T-cell (primary cell): ENCODE data around the gene BMPR1B. TPM values are rescaled to one million over a fixed set of nuclear protein-coding genes. Genes with fewer than 3 reads are reported as not detected.
A peak's percentile ranks its signal among the peaks of the same experiment; 100 is the strongest.

Experiments
- ATAC-seq, 4 experiments: fragments of 200-7000 bp in 3 of 4; fragments of 150-1000 bp in 1 of 4; cut with Tn5 transposase; replicated peaks in 1 of 4; 1 replicate in 3 of 4; 2 replicates in 1 of 4; pipeline ENCODE4 v1.10.0; 2021; ENCODE audit warnings: moderate library complexity in 3 of 4, mild to moderate bottlenecking in 2 of 4, moderate number of reproducible peaks in 1 of 4
- CTCF ChIA-PET, 2 donors: fragments of 300-600 bp; sonication (Branson Sonifier 250); formaldehyde crosslinking; loops; one replicate each; lab custom pipeline; 2022; ENCODE audit warnings: antibody characterized with exemption in 2 of 2; lab: Charles Lee
- POLR2A ChIA-PET, 2 donors: fragments of 300-600 bp; sonication (Branson Sonifier 250); formaldehyde crosslinking; loops; one replicate each; lab custom pipeline; 2022; ENCODE audit warnings: antibody characterized with exemption in 2 of 2; lab: Charles Lee
- DNase-seq, 35 experiments: peaks; one replicate each; pipeline versions ENCODE4 v3.0.0 to v3.0.0-alpha.2; 2013 to 2023
- H3K27ac ChIP-seq: one replicate; pipeline ENCODE4 v1.5.1; 2013; ENCODE audit warnings: low read length
- H3K27me3 ChIP-seq, 2 experiments: replicated peaks in 1 of 2; 1 replicate in 1 of 2; 2 replicates in 1 of 2; pipeline versions ENCODE4 v1.6.1 to v1.7.0; 2013; ENCODE audit warnings: low read length in 1 of 2, mixed read lengths in 1 of 2; ENCODE audit not compliant: control insufficient read depth in 2 of 2, insufficient read depth in 2 of 2; ENCODE audit errors: extremely low read depth in 1 of 2
- H3K36me3 ChIP-seq, 2 donors: 1 replicate in 1 of 2; 2 replicates in 1 of 2; pipeline versions ENCODE4 v1.6.1 to v1.7.0; 2013; ENCODE audit warnings: low read length in 1 of 2; ENCODE audit not compliant: control insufficient read depth in 2 of 2, insufficient read depth in 1 of 2; ENCODE audit errors: extremely low read depth in 1 of 2
- H3K4me1 ChIP-seq, 2 experiments: 1 replicate in 1 of 2; 2 replicates in 1 of 2; pipeline versions ENCODE4 v1.6.1 to v1.7.0; 2013; ENCODE audit warnings: low read length in 2 of 2, mixed read lengths in 1 of 2; ENCODE audit not compliant: insufficient read depth in 2 of 2, control insufficient read depth in 1 of 2; ENCODE audit errors: extremely low read depth in 1 of 2
- H3K4me3 ChIP-seq, 2 donors: 1 replicate in 1 of 2; 2 replicates in 1 of 2; pipeline versions ENCODE4 v1.5.1 to v1.7.0; 2013; ENCODE audit warnings: mild to moderate bottlenecking in 2 of 2, low read length in 1 of 2, moderate library complexity in 1 of 2; ENCODE audit not compliant: control insufficient read depth in 1 of 2; ENCODE audit errors: extremely low read depth in 1 of 2
- H3K9me3 ChIP-seq: 2 replicates; pipeline ENCODE4 v1.7.0; 2013
- H3K27ac Mint-ChIP-seq, 2 donors: one replicate each; pipeline ENCODE4 v1.8.0; 2020 to 2021; ENCODE audit warnings: mild to moderate bottlenecking in 2 of 2, mixed read lengths in 2 of 2
- H3K27me3 Mint-ChIP-seq, 2 donors: one replicate each; pipeline ENCODE4 v1.8.0; 2021 to 2022; ENCODE audit warnings: mixed read lengths in 2 of 2
- H3K36me3 Mint-ChIP-seq: one replicate; pipeline ENCODE4 v1.8.0; 2021; ENCODE audit warnings: mixed read lengths
- H3K4me1 Mint-ChIP-seq, 3 donors: one replicate each; pipeline ENCODE4 v1.8.0; 2020 to 2022; ENCODE audit warnings: mixed read lengths in 3 of 3, mild to moderate bottlenecking in 1 of 3
- H3K4me3 Mint-ChIP-seq, 3 donors: one replicate each; pipeline ENCODE4 v1.8.0; 2020 to 2022; ENCODE audit warnings: mild to moderate bottlenecking in 3 of 3, mixed read lengths in 3 of 3, moderate library complexity in 3 of 3
- H3K9me3 Mint-ChIP-seq, 3 donors: one replicate each; pipeline ENCODE4 v1.8.0; 2020 to 2022; ENCODE audit warnings: mixed read lengths in 3 of 3
- WGBS: methylation state at CpG from one replicate; pipeline ENCODE4 v1.1.5; 2013; ENCODE audit warnings: missing lambda C conversion rate; ENCODE audit not compliant: insufficient coverage; 5-methylcytosine and 5-hydroxymethylcytosine counted together
- total RNA-seq, 35 experiments: library from RNA in 6 of 35; stranded (reverse) in 6 of 35; fragments of 120-200 nt in 1 of 35; gene quantifications; one replicate each; pipeline versions ENCODE4 v1.2.1 to v1.2.4 and lab custom pipeline; 2013 to 2026

BMPR1B gene
- total RNA-seq, 5 donors from 2014 or later (not counting 1 experiment from before 2014, with no cell fraction given): 0.09 to 0.36 (median 0.28) TPM; not detected in 2

DNA sequence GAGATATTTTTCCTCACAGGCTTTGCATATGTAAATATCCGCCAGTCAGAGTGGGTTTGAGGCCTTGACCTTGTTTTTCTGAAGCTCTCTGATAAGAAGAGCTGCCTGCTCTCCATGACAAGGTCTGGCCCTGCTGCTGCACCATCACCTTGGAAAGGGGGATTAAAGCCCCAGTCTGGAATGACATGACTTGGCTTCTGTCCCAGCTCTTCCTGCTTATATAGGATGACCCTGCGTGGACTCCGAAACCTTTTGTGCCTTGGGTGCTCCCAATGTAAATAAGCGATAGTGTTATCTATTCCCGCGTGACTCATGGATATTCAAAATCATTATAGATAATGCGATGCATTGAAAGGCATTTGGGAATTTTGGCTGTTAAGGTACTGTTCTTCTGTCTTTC lies 139.3 kb downstream of the BMPR1B start:
- CTCF ChIA-PET: no interaction called here
- Mint-ChIP-seq H3K4me3 (no peak overlapping the region), H3K27me3 (no peaks in the 10 kb centered on the region), H3K4me1 (no peaks in the 10 kb centered on the region), H3K27ac (no peak overlapping the region), H3K36me3 (no peaks in the 10 kb centered on the region), H3K9me3 (no peaks in the 10 kb centered on the region)
- POLR2A ChIA-PET: no interaction called here
- Histone ChIP-seq H3K27ac (no peak overlapping the region), H3K27me3 (no peaks in the 10 kb centered on the region), H3K36me3 (no peaks in the 10 kb centered on the region), H3K4me1 (no peaks in the 10 kb centered on the region), H3K4me3 (no peak overlapping the region), H3K9me3 (no peaks in the 10 kb centered on the region)
- 87% methylated on average over 3 of the region's 7 CpGs for WGBS
- ATAC-seq (no peak), DNase-seq (no peak)

DNA sequence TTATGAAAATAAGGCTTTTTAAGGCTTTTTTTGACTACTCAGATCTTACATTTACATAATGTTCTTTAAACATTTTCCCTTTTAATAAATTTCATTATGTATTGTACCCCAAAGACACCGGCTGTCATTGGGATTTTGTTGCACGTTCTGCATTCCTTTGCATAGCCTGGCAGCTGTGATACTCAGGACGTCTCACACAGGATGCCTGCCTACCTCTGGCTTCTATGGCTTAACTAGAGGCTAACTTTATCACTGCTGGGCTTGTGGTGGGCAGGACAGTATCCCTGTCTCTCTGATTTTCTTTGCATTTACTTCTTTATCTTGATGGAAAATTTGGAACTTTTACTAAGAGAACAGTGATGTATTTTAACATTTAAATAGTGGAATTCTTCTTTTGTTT lies 147.8 kb downstream of the BMPR1B start:
- Mint-ChIP-seq H3K4me3 (no peak overlapping the region), H3K9me3 (no peaks in the 10 kb centered on the region), H3K4me1 (no peaks in the 10 kb centered on the region), H3K27ac (no peak overlapping the region), H3K36me3 (no peaks in the 10 kb centered on the region), H3K27me3 (no peaks in the 10 kb centered on the region)
- Histone ChIP-seq H3K9me3 (no peaks in the 10 kb centered on the region), H3K36me3 (no peaks in the 10 kb centered on the region), H3K27me3 (no peaks in the 10 kb centered on the region), H3K4me1 (no peaks in the 10 kb centered on the region), H3K4me3 (no peak overlapping the region), H3K27ac (no peak overlapping the region)
- ChIA-PET POLR2A (interaction anchor here in 1 of 2 donors (0.7 kb wide), 1 partner anchor 580 kb away, joined by 3 read pairs; no protein-coding TSS in a partner anchor), CTCF (no interaction called here)
- WGBS: 75% methylated on average over 2 of the region's 3 CpGs
- ATAC-seq (no peak), DNase-seq (no peak)

DNA sequence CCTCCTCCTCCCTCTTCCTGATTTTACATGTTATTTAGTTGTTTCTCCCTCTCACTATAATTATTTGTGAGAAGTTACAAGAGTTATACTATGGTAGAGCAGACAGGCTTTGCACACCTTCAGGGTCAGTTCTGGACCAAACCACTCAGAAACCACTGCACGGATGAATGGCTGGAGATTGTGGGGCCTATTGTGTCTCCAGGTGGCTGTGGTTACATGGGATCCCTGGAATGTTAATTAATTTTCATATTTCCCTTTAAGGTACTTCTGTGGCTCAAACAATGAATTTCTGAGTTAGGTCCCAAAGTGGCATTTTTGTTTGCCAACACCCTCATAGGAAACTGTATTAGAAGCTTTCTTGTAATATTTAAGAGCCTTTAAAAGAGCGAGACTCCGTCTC lies 151.9 kb downstream of the BMPR1B start:
- POLR2A ChIA-PET: no interaction called here
- Mint-ChIP-seq H3K27ac (no peak overlapping the region), H3K27me3 (no peaks in the 10 kb centered on the region), H3K4me1 (peaks cover 9 to 23% (median 19%) of the 10 kb centered on the region in 3 donors), H3K4me3 (no peak overlapping the region), H3K36me3 (no peaks in the 10 kb centered on the region), H3K9me3 (no peaks in the 10 kb centered on the region)
- Histone ChIP-seq H3K4me3 (no peak overlapping the region), H3K9me3 (no peaks in the 10 kb centered on the region), H3K36me3 (no peaks in the 10 kb centered on the region), H3K27ac (no peak overlapping the region), H3K27me3 (no peaks in the 10 kb centered on the region), H3K4me1 (peaks cover 0 to 4% of the 10 kb centered on the region in 2 experiments)
- CTCF ChIA-PET: no interaction called here
- no CpG with 5 or more reads among the region's 3 CpGs for WGBS
- DNase-seq (no peak), ATAC-seq (no peak)

DNA sequence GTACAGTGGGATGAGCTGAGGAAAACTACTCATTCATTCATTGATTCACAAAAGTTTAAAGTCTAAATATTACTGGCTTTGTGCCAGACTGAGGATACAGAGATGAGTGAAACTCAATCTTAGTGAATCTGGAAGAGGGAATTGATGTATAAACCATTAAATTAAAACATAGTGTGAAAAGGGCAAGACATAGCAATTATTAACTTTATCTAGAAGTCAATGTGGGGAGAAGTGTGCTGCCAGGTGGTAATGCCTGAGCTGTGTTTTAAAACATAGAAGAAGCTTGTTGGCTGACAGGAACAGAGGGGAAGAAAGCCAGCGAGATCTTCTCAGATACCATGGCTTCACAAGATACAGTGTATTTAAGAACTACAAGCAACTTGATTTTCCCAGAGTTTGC lies 153.4 kb downstream of the BMPR1B start:
- Mint-ChIP-seq H3K36me3 (no peaks in the 10 kb centered on the region), H3K9me3 (peaks cover 3 to 8% (median 7%) of the 10 kb centered on the region in 3 donors), H3K4me3 (no peak overlapping the region), H3K27me3 (no peaks in the 10 kb centered on the region), H3K27ac (no peak overlapping the region), H3K4me1 (peaks cover 11 to 23% (median 21%) of the 10 kb centered on the region in 3 donors)
- Histone ChIP-seq H3K4me3 (no peak overlapping the region), H3K27me3 (no peaks in the 10 kb centered on the region), H3K27ac (no peak overlapping the region), H3K9me3 (no peaks in the 10 kb centered on the region), H3K4me1 (peaks cover 0 to 4% of the 10 kb centered on the region in 2 experiments), H3K36me3 (no peaks in the 10 kb centered on the region)
- no CpG with 5 or more reads among the region's 1 CpG for WGBS
- POLR2A ChIA-PET: no interaction called here
- CTCF ChIA-PET: no interaction called here
- no peak for ATAC-seq
- DNase-seq: no peak

DNA sequence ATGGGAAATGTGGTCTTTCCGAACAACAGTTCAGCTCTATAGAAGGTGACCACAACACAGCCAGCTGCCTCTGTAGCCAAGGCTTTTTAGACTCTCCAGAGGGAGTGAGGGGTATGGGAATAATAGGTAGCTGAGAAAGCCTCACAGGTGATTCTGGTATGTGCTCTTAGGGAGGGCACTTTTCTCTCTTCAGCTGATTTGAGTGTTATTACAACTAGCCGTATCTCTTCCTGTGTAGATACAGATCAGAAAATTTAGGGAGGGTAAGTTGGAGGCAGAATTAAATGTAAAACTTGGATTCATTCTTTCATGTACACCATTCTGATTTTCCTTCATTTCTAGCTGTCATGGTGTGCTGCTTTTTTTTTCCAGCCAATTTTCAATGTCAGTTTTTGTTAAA lies 154.9 kb downstream of the BMPR1B start:
- Mint-ChIP-seq H3K4me1 (peaks cover 11 to 23% (median 21%) of the 10 kb centered on the region in 3 donors), H3K4me3 (no peak overlapping the region), H3K27ac (peak overlapping the region in 1 of 2 donors; percentile 20), H3K27me3 (no peaks in the 10 kb centered on the region), H3K9me3 (peaks cover 7 to 14% (median 12%) of the 10 kb centered on the region in 3 donors), H3K36me3 (no peaks in the 10 kb centered on the region)
- H3K36me3 ChIP-seq: no peaks in the 10 kb centered on the region
- no peaks in the 10 kb centered on the region for H3K27me3 ChIP-seq
- H3K4me3 ChIP-seq: no peak overlapping the region
- no peaks in the 10 kb centered on the region for H3K9me3 ChIP-seq
- H3K27ac ChIP-seq: no peak overlapping the region
- POLR2A ChIA-PET: no interaction called here
- H3K4me1 ChIP-seq: peaks cover 0 to 4% of the 10 kb centered on the region in 2 experiments
- DNase-seq (no peak), ATAC-seq (peak in 1 of 4 experiments; percentile 24)
- WGBS: 80% methylated on average over 1 of the region's 2 CpGs
- CTCF ChIA-PET: no interaction called here

DNA sequence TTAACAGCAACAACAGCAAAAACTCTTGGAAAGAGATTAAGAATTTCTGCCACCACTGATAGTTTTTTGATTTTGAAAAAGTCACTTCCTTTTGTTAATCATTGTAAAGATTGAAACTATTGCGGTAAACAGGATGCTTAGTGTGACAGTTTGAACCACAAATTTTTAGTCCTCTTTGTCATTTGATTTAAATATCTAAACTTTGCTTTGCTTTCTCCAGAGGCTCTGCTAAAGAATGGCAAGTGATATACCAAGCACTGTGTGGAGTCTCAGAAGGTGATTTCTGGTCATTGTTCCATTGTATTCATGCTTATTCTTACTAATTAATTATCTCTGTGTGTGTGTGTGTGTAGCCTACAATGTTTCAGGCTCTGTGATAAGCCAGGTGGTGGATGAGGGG lies 155.6 kb downstream of the BMPR1B start:
- peak overlapping the region; percentile 39 for H3K27ac ChIP-seq
- Mint-ChIP-seq H3K36me3 (no peaks in the 10 kb centered on the region), H3K4me3 (no peak overlapping the region), H3K27me3 (no peaks in the 10 kb centered on the region), H3K9me3 (peaks cover 10 to 17% (median 12%) of the 10 kb centered on the region in 3 donors), H3K4me1 (peaks cover 11 to 23% (median 21%) of the 10 kb centered on the region in 3 donors), H3K27ac (peak overlapping the region; percentile 73 to 78)
- H3K27me3 ChIP-seq: no peaks in the 10 kb centered on the region
- H3K9me3 ChIP-seq: no peaks in the 10 kb centered on the region
- no peak overlapping the region for H3K4me3 ChIP-seq
- ATAC-seq: peak in 2 of 4 experiments; percentile 23 to 24
- no peaks in the 10 kb centered on the region for H3K36me3 ChIP-seq
- ChIA-PET CTCF (no interaction called here), POLR2A (no interaction called here)
- DNase-seq: no peak
- peaks cover 0 to 4% of the 10 kb centered on the region in 2 experiments for H3K4me1 ChIP-seq
- WGBS: no CpG with 5 or more reads among the region's 1 CpG

DNA sequence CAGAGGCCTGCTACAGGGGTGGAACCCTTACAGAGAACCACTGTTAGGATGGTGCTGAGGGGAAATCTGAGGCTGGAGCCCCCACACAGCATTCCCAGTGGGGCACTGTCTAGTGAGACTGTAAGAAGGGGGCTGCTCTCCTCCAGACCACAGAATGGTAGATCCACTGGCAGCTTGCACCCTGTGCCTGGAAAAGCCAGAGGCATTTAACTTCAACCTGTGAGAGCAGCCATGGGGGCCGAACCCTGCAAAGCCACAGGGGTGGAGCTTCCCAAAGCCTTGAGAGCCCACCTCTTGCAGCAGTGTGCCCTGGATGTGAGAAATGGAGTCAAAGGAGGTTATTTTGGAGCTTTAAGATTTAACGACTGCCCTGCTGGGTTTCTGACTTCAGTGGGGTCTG lies 159.4 kb downstream of the BMPR1B start:
- POLR2A ChIA-PET: no interaction called here
- no peak for DNase-seq
- H3K9me3 ChIP-seq: no peaks in the 10 kb centered on the region
- ATAC-seq: no peak
- 100% methylated on average over 1 of the region's 2 CpGs for WGBS
- H3K9me3 Mint-ChIP-seq: peaks cover 10 to 17% (median 12%) of the 10 kb centered on the region in 3 donors
- H3K27me3 Mint-ChIP-seq: no peaks in the 10 kb centered on the region
- H3K4me3 Mint-ChIP-seq: no peak overlapping the region
- no peak overlapping the region for H3K27ac ChIP-seq
- no peaks in the 10 kb centered on the region for H3K27me3 ChIP-seq
- CTCF ChIA-PET: no interaction called here
- no peak overlapping the region for H3K27ac Mint-ChIP-seq
- H3K4me3 ChIP-seq: no peak overlapping the region
- H3K4me1 Mint-ChIP-seq: peaks cover 11 to 23% (median 18%) of the 10 kb centered on the region in 3 donors
- H3K4me1 ChIP-seq: peaks cover 0 to 4% of the 10 kb centered on the region in 2 experiments
- H3K36me3 ChIP-seq: no peaks in the 10 kb centered on the region
- H3K36me3 Mint-ChIP-seq: no peaks in the 10 kb centered on the region
